ENCODE data around the gene RAB31.

GRCh38 chr18:9720327-9720726, 12.2 kb downstream of the RAB31 start:
- TF ChIP-seq CTCF (optimal IDR thresholded peaks at IDR 0.05 in 1 of 3, IDR thresholded peaks at IDR 0.05 in 1 of 3, conservative IDR thresholded peaks at IDR 0.05 in 1 of 3; ENCODE audit: extremely low read depth in 1 of 3, insufficient read depth in 2 of 3, low read length in 3 of 3) (no peak), EZH2 (IDR thresholded peaks at IDR 0.05; ENCODE audit: low read length) (no peak)

Data from keratinocyte (primary cell).